HG03139 (cell line): ENCODE data around the gene HENMT1.
"Not testable (repeated sequence)": the region's sequence is repeated elsewhere in the genome, so short reads cannot be mapped to it uniquely, and the experiment has no call there.

Experiments
- ATAC-seq: cut with Tn5 transposase; IDR thresholded peaks from one replicate; pipeline ENCODE4 v1.9.1; 2021; ENCODE audit not compliant: unreplicated experiment

The HENMT1 gene

DNA sequence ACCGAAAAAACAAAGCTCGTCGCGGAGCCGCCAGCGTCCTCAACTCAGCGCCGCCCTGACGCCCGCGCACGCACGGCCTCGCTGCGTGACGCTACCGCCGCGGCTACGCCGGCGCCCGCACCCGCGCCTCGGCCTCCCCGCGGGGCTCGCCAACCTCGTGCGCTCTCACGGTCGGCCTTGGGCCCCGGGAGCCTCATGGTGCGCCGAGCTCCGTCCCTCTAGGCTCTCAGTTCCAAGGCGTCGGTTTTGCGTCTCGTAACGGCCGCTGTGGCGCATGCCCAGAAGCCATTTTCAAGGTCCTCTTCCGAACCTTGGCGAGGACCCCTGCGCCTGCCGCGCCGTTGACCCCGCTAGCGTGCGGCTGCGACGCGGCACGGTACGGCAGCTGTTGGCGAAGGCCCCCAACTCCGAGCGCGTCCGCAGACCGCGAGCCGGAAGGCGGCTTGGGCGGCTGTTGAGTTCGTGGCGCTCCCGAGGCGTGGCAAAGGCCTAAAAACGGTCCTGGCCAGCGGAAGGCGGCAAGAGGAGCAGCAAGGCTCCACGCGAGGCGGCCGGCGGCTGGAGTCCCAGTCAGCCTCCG lies at the start of gene HENMT1:
HENMT1 (minus strand) TSS at position 64 of the 580 bp plus-strand sequence. CDS start 1,209 bp downstream, outside the sequence.
- ATAC-seq: peak; percentile 86

DNA sequence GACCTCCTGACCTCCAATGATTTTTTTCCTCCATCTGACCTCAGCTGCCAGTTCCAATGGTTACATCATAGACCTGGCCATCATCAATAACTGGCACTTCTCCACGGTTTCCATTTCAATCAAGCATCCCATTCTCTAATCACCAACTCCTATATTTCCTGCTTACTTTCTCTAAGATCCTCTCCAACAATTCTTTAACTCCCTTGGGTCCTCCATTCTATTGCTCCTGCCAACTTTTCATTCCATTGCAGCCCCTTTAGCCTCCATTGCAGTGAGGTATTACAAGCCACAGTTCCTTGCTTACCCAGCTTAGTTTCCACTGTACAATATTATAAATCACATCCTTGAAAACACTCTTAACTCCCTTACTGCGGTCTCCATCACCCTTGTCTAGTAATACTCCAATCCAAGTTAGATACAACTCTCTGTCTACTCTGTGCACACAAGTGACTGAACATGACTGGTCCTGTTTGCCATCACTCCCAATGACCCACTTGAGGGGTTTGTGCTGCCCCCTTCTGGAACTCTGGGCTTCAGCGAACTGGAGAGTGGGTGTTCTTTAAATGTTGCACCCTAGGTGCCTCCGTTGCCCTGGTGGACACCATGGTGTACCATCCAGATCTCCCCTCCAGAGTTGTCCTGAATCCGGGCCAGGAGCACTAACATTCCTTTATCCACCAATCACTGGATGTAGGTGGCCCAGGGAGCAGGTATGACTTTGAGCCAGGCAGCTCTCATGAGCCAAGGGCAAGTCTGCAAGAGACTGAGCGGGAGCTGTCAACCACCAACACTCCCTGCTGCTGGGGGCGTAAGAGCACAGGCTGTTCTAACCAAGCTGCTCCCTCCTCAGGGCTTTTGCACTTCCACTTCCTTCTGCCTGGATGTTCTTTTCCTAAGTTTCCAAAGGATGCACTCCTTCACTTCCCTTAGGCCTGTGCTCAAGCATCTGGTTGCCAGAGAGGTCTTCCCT lies 48.1 kb upstream of the HENMT1 start:
- no peak for ATAC-seq

DNA sequence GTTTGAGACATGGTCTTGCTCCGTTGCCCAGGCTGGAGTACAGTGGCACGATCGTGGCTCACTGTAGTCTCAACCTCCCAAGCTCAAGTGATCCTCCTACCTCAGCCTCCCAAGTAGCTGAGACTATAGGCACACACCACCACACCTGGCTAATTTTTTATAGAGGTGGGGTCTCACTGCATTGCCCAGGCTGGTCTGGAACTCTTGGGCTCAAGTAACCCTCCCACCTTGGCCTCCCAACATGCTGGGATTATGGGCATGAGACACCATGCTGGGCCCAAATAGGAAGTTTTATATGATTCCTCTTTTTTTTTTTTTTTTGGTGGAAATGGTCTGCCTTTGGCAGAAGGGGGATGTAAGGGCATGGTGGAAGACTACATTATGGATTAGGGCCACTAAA lies 45.8 kb upstream of the HENMT1 start:
- no peak for ATAC-seq

DNA sequence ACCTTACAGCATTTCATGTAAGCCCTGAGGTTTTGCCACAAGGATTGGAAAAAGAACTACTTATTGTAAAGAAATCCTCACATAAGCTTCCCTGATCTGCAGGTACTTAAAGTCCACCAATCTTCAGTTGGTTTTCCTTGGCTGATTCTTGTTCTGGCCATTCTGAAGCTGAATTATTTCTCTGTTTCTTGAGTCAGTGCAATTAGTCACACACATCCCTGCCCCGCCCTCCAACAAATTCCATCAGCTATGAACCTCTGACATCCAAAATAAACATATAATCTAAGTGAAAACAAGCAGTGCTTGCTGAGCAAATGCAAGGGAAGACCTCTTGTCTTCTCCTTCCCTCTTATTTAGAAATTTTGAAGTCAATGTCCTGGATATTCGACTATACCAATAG lies 43.6 kb upstream of the HENMT1 start:
- ATAC-seq: no peak

DNA sequence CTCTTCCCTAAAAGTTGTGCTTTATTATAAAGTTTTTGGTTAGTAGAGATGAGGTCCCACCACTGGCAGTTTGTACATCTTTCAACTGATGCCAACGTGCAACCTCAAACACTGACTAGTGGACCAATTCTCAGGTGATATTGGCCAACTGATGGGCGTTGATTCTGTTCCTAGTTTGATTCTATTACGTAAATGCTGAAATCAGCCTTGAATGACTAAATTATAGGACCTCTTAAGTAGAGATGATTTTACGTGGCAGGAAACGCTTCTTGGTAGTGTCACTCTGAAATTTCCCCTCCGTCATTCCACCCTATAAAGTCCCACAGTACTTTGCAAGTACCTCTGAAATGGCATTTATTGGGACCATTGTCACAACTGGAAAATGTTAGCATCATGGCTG lies 43.0 kb upstream of the HENMT1 start:
- no peak for ATAC-seq

DNA sequence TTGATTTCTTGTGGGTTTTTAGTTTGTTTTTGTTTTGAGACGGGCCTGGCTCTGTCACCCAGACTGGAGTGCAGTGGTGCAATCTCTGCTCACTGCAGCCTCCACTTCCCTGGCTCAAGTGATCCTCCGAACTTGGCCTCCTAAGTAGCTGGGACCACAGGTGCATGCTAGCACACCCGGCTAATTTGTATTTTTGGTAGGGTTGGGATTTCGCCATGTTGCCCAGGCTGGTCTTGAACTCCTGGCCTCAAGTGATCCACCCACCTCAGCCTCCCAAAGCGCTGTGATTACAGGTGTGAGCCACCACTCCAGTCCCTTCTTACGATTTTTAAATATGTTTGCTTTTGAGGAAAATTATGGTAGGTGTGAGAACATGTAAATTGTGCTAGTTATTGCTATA lies 41.2 kb upstream of the HENMT1 start:
- not testable (repeated sequence) for ATAC-seq

DNA sequence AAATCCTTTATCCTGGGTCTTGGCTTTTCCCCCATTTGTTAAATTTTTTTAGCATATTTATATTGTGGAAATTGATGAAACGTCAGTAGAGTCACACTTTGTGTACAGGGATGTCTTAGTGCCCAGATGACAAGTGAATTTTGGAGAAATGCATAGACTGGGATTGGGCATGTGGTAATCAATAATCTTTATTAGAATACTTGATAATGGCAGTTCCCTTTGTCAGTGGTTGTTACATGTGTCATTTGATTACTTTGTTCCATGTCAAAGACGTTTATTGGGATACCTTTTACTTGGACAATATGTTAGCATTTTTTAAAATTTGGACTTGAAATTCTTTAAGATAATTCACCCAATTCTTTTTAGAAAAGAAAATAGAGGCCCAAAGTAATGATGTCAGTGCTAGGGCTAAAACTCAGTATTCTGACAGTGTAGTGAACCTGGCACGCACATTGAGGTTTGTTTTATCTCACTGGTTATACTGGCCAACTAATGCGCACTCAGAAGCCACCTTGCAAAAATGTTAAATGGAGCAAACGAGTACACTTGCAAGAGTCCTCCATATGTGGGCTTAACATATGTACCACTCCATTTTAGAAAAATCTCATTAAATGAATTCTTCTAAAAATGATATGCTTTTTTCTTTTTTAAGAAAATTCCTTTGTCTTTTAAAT lies 40.4 kb upstream of the HENMT1 start:
- no peak for ATAC-seq

DNA sequence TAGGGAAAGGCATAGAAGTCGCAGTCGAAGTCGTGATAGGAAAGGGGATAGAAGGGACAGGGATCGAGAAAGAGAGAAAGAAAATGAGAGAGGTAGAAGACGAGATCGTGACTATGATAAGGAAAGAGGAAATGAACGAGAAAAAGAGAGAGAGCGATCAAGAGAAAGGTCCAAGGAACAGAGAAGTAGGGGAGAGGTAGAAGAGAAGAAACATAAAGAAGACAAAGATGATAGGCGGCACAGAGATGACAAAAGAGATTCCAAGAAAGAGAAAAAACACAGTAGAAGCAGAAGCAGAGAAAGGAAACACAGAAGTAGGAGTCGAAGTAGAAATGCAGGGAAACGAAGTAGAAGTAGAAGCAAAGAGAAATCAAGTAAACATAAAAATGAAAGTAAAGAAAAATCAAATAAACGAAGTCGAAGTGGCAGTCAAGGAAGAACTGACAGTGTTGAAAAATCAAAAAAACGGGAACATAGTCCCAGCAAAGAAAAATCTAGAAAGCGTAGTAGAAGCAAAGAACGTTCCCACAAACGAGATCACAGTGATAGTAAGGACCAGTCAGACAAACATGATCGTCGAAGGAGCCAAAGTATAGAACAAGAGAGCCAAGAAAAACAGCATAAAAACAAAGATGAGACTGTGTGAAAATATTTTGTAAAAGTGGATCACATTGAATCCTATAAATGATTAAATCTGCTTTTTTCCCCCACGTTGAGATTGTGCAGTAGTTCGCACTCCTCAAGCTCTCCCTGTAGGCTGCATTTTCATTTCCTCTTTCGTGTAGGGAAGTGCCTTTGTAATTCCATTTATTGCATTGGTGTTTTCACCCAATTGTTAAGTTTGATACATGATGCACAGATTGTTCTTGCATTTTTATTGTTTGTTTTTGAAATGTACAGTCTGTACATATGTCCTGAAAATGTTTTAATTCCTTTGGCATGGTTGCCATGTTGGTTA lies 38.8 kb upstream of the HENMT1 start:
- ATAC-seq: no peak

DNA sequence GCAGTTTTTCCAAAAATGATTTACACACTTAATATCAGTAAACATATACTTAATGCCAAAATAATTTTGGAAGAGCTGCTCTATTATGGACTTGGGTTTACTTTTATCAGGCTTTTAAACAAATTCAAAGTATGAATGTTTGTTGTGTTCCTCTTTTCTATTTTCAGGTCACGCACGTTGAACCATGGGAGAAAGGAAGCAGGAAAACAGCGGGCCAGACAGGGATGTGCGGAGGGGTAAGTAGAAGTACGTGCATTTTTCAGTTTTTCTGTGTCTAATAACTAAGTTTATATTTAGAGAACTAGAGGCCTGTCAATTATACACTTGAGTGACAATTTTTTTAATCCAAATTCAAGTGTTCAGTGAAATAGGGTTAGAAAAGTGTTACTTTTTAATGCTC lies 34.6 kb upstream of the HENMT1 start:
- ATAC-seq: no peak

DNA sequence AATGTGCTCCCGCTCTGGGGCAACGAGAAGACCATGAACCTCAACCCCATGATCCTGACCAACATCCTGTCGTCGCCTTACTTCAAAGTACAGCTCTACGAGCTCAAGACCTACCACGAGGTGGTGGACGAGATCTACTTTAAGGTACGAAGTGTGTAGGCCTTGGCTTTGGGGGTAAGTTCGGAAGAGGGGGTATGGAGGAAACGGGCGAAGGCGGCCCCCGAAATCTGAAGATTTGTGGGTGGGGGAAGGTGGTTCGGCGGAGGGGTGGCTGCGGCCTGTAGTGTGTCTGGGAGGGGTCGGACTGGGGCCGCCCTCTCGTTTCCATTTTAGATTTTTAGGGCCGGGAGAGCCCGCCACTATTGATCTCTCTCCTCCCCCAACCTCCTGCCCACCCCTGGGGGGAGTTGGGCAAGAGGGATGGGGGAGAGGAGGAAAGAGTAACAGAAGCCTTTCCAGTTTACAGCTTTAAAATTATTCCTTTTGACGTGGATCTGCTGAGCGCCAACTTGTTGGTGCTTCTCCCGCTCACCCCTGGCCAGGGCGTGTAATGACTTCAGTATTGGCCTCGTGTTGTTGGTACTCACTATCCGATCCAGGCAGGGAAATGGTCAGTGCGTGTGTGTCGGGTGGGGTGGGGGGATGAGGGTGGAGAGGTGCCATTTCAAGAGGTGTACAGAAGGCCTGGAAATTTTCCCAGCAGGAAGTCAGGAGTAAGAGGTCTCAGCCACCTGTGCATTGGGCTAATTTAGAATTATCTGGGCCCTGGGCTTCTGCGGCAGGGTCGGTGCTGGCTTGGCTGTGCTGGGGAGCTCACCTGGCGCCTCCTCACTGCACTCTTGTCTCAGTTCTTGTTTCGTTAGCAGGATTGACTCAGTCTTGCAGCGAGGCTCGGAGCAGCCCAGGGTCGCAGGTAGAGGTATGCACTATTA lies 32.1 kb upstream of the HENMT1 start:
- ATAC-seq: peak; percentile 50

DNA sequence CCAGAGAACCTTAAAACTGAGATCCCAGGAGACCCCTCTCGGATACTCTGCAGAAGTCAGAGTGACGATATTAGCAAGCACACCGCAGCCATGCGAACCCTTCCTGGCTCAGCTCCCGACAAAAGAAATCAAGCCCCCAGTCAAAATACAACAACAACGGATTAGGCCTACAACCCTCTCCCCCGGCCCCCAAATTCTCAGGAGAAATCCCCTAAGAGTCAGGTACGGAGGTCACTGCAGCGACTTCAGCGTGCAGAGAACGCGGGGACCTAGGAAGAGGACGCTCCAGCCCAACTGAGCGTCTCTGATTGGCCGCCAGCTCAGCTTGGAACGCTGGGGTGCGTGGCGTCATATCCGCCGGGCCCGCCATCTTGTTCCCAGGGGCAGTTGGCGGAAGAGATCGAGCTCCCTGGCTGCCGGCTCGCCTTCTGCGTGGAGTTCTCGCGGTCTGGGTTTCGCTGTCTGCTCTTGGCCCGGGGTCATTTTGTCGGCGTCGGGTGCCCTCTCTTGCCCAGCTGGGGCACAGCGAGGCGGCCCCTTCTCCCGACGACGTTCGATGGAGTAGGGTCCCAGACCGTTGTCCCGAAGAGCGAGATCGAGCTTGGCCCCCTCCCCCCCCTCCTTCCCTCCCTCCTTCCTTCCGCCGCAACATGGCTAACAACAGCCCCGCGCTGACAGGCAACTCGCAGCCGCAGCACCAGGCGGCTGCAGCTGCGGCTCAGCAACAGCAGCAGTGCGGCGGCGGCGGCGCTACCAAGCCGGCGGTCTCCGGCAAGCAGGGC lies 31.2 kb upstream of the HENMT1 start, which contains the start of gene PRPF38B:
PRPF38B (plus strand) TSS at position 369 of the 782 bp plus-strand sequence; CDS start at position 651, 282 bp downstream.
- peak; percentile 88 for ATAC-seq

DNA sequence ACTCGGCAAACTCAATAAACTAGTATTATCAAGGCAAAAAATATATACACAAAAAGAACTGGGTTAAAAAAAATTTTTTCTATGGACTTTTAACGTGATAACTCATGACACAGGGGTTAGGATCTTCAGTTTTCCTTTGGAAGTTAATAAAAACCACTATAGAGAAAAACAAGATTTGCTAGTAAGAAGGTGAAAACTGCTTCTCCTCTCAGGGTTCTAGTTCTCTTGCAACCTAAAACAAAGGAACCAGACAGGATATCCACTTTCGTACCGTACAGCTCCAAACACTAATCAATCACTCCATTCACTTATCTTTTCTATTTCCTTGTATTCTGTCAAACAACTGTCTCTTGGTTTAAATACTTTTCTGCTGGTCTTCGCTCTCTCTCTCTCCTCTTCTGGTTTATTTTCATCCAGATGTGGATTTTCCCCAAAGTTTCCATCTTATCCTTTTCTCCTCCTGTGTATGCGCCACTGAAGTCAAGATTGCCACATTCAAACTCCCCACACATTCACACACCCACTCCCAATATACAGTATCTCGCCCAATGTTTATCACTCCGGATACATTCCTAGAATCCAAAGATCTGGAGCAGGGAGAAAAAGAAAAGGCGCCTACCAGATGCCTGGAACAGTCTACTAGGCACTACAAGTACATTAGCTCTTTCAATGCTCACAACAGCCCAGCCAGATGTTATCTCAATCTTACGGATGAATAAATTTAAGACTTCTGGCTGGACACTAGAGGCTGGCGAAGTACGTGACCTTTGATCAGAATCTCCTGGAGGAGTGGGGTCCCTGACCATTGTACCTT lies 30.4 kb upstream of the HENMT1 start:
- no peak for ATAC-seq

DNA sequence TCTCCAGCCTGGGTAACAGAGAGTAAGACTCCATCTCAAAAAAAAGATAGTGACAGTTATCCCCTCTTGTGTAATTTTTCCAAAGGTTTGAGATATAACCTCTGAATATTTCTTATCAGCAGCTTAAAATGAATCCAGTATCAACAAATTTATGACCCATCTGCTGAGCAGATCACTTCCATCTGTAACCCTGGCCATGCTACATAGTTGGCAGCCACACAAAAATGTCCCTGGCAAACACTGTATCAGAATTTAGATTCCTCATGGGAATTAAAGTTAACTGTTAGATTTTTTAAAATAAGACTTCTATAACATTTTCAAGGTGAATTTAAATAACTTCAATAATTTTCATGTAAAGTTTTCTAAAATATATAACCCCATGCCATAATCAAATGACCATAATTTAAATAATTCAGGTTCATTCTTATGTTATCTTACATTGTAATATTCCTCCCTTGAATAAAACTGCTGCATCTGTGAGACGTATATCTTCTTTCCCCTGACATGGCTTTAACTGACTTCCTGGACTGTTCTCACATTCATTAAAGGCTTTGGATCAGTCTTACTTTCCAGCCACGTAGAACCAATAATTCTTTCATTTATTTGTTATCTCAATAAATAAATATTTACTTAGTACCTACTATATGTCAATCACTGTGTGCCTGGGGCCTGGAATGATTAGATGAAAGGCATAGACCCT lies 25.9 kb upstream of the HENMT1 start:
- no peak for ATAC-seq

DNA sequence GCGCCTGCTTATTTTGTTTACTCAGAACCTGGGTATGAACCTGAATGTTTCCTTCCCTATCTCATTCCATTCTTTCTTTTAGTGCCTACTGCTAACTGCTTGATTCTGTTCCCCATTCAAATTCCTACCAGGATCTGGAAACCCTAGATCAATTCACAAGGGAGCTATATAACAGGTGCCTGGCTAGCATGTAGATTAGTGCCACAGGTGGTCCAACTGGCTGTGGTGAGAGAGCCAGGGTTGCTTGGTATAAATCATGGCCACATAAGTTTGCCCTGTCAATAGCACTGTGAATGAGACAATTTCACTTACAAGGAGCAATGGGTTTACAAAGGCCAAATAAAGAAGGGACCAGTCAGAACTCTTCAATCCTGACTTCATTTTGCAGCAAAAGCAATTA lies 24.6 kb upstream of the HENMT1 start:
- ATAC-seq: no peak

DNA sequence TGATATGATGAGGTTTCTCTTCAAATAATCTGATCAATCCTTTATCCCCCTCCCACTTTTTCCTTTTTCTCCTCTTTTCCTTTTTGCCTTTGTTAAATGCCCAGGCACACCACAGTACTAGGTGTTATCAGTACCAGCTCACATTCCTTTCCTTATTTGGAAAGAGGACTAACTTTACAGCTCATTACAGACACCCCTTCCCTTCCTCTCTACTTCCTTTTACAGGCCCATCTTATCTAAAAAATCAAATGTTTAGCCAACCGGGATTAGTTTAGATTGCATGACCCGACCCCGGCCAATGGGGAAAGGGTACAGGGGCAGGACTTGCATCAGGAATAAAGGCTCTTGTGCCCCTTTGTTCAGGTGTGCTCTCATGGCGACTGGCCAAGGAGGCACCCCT lies 20.8 kb upstream of the HENMT1 start:
- ATAC-seq: not testable (repeated sequence)

DNA sequence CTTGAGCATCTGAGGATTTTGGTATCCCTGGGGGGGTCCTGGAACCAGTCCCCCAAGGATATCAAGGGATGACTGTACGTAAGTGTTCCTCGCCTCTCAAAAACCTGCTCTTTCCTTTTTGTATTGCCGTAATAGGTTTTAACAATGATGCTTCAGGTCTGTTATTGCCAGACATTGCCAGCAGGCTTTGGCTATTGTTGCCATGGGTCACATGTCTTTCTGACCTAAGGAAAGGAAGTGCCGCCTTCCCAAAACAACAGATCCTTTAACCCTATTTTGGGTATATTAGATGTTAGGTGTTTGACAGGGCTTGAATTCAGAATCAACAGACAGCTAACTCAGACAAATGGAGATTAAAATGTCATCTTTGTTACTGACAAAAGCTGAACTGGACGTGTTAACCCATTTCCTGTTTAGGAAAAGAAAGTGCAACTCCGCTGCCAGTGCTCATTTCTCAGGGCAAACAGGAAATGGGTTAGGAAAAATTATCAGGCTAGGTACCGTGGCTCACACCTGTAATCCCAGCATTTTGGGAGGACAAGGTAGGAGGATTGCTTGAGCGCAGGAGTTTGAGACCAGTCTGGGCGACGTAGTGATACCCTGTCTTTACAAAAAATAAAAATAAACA lies 18.8 kb upstream of the HENMT1 start:
- no peak for ATAC-seq

DNA sequence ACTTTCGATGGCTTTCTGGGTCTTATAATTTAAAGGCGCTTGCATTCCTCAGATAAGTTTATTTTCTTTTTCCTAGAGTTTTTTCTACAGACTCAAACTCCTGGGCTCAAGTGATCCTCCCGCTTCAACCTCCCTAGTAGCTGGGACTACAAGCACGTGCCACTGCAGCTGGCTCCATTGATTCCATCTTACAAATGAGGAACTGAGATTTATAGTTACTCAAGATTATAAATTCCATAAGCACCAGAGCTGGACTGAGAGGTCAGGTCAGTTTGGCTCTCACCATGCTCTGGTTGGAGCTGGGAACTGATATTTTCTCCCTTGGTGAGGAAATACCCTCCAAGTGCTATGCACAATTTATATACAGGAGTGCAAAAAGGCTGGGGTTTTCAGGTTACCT lies 17.8 kb upstream of the HENMT1 start:
- ATAC-seq: no peak
